HG02852 (cell line): Measurements from ENCODE around the gene PRAC1.

Experiments
- ATAC-seq: cut with Tn5 transposase; IDR thresholded peaks from one replicate; pipeline ENCODE4 v1.9.1; 2021; ENCODE audit warnings: mild to moderate bottlenecking, moderate library complexity; ENCODE audit not compliant: unreplicated experiment

The PRAC1 gene

DNA sequence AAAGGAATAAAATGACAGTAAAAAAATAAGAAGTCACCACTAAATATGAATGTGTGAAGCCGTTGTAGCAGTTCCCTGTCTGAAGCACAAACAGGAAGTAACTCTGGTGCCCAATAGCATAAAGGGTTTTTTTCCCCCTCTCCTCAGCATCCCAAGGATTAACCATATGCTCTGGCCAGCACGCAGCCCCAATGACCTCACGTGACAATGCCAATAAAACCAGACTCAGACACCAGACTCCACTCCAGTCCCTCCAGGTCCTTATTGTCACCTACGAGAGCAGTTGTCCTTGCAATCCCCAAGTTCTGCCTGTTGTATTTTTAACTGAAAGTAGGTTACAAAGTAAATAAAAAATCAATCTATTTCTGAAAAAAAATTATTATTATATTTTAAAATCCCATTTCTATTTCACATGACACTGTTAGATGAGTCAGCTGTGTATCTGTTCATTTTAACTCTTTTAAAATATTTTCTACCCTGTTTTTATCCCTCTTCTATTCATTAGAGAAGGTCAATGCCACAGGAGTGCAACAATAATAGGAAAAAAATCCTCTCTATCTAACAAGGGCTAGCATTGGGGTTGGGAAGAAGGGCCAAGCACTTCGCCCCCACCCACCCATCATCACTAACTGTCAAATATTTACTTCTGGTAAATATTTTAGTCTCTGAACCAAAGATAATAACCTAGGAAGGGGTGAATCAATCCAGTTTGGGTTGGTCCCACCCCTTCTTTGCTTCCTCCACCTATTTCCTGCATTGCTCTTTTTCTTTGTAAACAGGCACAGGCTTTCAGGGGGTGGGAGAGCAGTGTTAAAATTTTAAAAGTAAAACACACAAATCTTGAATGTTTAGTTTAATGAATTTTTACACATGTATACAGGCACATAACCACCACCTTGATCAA lies 6.6 kb downstream of the PRAC1 start:
- no peak for ATAC-seq

- ATAC-seq = no peak
These were observed 11.2 kb downstream of the PRAC1 start for GRCh38 chr17:48711128-48711527.

GRCh38 chr17:48704361-48705248 lies 17.7 kb downstream of the PRAC1 start:
- ATAC-seq = no peak

- no peak for ATAC-seq
These were observed 20.3 kb downstream of the PRAC1 start for GRCh38 chr17:48701864-48702532.

DNA sequence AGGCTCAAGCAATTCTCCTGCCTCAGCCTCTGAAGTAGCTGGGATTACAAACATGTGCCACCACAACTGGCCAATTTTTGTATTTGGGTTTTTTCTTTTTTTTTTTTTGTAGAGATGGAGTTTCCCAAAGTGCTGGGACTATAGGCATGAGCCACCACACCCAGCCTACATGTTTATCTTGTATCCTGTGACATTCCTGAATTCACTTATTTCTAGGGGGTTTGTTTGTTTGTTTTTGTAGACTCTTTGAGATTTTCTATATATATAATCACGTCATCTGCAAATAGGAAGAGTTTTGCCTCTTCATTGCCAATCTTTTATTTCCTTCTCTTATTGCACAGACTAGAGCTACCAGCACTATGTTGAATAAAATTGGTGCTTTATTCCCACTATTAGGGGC lies 29.1 kb downstream of the PRAC1 start:
- no peak for ATAC-seq

- ATAC-seq = no peak
These were observed 30.3 kb downstream of the PRAC1 start for GRCh38 chr17:48692049-48692448.

- ATAC-seq = no peak
These were observed 31.7 kb downstream of the PRAC1 start for GRCh38 chr17:48690655-48691054.

DNA sequence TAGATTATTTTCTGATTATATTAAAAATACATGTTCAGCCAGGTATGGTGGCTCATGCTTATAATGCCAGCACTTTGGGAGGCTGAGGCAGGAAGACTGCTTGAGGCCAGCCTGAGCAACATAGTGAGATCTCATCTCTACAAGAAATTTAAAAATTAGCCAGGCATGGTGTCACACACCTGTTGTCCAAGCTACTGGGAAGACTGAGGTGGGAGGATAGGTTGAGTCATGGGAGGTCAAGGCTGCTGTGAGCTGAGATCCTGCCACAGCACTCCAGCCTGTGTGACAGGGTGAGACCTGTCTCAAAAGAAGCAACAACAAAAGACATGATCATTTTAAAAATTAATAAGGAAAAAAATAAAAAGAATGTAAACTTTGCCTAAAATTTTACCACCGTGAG lies 40.7 kb downstream of the PRAC1 start:
- ATAC-seq = no peak

- no peak for ATAC-seq
These were observed 42.8 kb downstream of the PRAC1 start for GRCh38 chr17:48679385-48680096.

DNA sequence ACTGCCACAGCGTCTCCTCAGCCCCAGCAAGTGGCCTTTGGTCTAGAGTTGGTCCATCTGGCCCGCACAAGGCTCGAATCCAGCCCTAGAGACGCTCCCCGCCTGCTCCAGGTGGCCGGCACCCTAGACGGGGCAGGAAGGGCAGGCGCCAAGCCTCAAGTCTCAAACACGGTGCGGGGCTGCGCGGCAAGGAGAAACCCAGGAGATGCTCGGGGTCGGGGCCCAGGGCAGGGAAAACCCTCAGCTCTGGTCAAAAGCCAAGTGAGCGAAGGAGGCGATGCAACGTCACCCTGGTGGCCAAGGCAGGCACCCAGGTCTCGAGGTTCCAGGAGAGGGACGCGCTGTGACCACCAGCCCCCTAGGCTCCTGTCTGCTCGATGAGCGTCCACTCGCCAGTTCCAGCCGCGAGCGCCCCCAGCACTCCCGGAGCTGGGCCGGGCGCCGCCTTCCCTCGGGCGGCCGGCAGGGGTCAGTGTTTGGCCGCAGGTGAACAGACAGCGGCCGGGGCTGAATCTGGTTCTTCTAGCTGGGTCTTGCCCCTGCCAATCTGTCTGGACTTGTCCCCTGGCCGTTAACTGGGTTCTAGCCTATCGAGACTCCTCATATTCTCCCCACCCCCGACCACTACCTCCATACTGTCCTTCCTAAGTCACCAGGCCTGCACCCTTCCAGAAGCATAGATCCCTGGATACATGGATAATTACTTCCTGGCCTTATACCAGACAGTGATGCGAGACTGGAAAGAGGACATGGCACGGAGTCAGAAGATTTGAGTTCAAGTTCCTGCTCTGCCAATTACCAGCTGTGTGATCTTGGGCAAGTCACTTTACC lies 44.0 kb downstream of the PRAC1 start:
- ATAC-seq = no peak

DNA sequence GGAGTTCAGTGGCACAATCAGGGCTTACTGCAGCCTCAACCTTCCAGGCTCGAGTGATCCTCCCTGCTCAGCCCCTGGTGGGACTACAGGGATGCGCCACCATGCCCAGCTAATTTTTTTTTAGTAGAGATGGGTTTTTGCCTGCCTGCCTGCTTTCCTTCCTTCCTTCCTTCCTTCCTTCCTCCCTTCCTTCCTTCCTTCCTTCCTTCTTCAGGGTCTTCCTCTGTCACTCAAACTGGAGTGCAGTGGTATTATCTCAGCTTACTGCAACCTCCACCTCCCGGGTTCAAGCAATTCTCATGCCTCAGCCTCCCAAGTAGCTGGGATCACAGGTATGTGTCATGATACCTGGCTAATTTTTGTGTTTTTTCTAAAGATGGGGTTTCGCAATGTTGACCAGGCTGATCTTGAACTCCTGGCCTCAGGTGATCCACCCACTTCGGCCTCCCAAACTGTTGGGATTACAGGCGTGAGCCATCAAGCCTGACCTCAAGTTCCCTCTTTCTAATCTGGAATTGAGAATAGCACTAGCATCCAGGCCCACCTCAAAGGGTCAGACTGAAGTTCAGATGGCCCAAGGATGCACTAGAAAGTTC lies 45.3 kb downstream of the PRAC1 start:
- ATAC-seq = no peak

DNA sequence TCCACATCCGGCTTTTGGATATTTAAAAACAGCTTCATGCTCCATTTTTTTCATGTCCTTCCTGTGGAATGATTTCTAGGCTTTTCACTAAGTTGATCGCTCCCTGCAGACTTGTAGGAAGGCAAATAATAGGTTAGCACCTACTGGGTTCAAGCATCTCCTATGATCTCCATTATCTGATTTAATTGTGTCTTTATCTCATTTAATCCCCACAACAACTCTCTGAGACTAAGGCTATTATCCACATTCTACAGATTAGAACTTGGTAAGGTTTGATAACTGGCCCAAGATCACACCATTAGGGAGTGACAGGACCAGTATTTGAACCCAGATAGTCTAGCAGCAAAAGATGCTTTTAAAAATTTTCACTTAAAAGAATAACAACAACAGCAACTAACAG lies 50.0 kb downstream of the PRAC1 start:
- no peak for ATAC-seq
